ENCODE results near the gene GAB1.

GRCh38 chr4:143302536-143302935 is 34.1 kb upstream of the GAB1 start:
- TF ChIP-seq, protein P1, sequence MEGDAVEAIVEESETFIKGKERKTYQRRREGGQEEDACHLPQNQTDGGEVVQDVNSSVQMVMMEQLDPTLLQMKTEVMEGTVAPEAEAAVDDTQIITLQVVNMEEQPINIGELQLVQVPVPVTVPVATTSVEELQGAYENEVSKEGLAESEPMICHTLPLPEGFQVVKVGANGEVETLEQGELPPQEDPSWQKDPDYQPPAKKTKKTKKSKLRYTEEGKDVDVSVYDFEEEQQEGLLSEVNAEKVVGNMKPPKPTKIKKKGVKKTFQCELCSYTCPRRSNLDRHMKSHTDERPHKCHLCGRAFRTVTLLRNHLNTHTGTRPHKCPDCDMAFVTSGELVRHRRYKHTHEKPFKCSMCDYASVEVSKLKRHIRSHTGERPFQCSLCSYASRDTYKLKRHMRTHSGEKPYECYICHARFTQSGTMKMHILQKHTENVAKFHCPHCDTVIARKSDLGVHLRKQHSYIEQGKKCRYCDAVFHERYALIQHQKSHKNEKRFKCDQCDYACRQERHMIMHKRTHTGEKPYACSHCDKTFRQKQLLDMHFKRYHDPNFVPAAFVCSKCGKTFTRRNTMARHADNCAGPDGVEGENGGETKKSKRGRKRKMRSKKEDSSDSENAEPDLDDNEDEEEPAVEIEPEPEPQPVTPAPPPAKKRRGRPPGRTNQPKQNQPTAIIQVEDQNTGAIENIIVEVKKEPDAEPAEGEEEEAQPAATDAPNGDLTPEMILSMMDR (IDR thresholded peaks at IDR 0.05): no peak
- TF ChIP-seq POLR2A (IDR thresholded peaks at IDR 0.05): no peak

All from esophagus squamous epithelium (tissue), 4 donors.